GM03348 (cell line): Measurements from ENCODE around the gene APBA1.
"Not testable (repeated sequence)": the region's sequence is repeated elsewhere in the genome, so short reads cannot be mapped to it uniquely, and the experiment has no call there.

Experiments
- DNase-seq: peaks from one replicate; pipeline ENCODE4 v3.0.0; 2012; ENCODE audit warnings: low spot score

Gene APBA1

DNA sequence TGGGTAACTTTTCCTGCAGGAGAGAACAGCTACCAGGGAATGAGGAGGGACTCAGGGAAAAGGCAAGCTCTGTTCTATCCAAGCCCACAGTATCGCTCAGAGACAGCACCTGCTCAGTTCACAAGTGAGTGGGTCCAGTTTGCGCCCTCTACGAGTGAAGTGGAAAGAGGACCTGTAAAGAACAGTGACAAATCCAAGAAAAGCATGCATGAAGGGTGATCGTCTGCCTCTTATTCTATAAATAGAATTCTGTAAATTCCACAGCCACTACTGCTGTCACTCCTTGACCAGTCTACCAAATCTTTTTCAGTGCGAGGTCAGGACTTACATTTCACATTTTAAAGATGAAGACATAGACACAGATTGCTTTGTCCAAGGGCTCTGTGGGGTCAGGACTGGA, 229.7 kb downstream of the APBA1 start:
- no peak for DNase-seq

- not testable (repeated sequence) for DNase-seq
Observed at GRCh38 chr9:69440254-69440955, 231.8 kb downstream of the APBA1 start.

DNA sequence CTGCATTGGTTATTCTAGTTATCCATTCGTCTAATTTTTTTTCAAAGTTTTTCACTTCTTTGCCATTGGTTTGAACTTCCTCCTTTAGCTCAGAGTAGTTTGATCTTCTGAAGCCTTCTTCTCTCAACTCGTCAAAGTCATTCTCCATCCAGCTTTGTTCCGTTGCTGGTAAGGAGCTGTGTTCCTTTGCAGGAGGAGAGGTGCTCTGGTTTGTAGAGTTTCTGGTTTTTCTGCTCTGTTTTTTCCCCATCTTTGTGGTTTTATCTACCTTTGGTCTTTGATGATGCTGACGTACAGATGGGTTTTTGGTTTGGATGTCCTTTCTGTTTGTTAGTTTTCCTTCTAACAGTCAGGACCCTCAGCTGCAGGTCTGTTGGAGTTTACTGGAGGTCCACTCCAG, 232.5 kb downstream of the APBA1 start:
- not testable (repeated sequence) for DNase-seq

- no peak for DNase-seq
Observed at GRCh38 chr9:69433968-69434367, 238.2 kb downstream of the APBA1 start.

DNA sequence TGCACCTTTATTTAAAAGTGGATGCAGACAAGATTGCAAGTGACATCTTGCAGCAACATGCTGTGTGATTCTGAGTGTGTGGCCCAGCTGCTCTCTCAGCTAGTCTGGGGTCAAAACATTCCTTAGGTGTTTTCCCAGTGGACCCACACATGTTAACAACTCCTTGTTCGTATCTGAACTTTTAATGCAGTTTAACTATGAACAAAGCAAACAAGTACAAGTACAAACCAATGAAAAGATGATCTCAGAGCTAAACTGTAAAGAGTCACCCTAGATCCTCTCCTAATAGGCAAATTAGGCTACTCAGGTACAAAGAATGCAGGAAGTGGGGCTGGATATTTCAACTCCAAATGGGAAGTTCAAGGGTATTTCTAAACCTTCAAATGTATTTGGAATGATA, 238.8 kb downstream of the APBA1 start:
- DNase-seq, result peak; percentile 51

DNA sequence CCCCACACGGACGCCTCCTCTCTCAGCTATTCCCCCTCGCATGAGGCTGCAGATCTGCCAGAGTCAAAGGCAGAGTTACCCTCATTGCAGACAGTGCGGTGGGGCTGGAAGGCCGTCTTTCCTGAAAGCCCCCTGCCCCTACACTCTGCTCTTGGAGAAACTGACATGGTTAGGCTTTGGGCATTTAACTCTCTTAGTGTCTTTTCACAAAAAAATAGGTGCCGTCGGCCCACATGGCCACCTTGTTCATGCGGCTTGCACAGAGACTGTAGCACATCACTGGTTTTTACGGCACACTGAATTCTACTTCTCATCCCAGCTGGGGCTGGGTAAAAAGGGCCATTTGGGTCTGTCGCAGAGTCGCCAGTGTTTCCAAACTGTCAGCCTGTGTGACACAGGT, 239.5 kb downstream of the APBA1 start:
- no peak for DNase-seq

GRCh38 chr9:69431777-69432176, 240.4 kb downstream of the APBA1 start:
- DNase-seq, result no peak

GRCh38 chr9:69431203-69431602, 241.0 kb downstream of the APBA1 start:
- DNase-seq, result no peak

GRCh38 chr9:69430206-69430605, 242.0 kb downstream of the APBA1 start:
- no peak for DNase-seq

- no peak for DNase-seq
Observed at GRCh38 chr9:69429281-69429680, 242.9 kb downstream of the APBA1 start.

DNA sequence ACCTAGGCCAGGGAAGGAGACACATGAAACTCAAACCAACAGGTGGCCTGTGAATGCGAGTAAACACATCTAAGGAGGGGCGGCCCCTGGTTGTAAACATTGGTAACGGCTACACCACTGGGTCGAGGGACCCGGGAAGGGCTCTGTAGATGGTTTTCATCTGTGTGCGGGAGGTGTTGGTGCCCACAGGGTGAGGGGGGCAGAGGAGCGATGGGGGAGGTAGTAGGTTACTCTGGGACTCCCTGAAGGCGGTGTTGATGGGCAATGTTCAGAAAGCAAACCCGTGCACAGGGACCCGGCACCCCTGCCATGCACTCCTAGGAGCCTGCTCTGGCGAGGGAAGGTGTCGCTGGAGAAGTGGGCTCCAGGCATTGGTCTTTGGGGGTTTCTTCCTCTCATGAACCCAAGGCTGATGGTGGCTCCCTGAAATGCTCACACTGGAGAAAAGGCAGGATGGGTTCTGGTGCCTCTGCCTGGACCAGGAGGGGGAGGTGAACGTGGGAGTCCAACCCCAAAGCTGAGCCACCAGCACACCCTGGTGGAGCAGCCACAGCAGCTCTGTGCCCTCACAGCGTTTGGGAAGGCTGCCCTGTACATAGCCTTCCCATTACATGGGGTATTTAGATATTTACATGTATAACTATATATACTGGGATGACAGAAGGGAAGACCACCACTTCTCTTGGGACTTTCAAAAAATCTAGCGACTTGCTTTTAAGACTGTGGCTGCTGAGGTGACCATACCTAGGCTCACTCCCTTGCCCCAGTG, 244.0 kb downstream of the APBA1 start:
- no peak for DNase-seq

DNA sequence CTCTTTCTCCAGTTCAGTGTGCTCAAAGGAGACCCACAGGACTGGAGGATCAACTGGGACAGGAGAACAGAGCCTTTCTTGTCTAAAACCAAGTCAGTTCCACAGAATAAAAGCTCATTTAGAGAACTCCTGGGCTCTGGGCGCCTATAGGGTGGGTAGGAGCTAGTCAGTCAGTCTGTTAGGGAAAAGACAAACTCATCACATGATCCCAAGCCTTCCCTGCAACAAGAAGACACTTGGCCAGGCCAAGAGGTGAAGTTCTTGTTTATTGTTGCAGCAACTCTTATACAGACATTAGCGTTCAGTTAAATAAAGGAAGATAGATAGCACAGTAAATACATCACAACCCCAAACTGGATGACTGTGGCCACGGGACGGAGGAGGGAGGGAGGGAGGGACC, 244.9 kb downstream of the APBA1 start:
- no peak for DNase-seq

DNA sequence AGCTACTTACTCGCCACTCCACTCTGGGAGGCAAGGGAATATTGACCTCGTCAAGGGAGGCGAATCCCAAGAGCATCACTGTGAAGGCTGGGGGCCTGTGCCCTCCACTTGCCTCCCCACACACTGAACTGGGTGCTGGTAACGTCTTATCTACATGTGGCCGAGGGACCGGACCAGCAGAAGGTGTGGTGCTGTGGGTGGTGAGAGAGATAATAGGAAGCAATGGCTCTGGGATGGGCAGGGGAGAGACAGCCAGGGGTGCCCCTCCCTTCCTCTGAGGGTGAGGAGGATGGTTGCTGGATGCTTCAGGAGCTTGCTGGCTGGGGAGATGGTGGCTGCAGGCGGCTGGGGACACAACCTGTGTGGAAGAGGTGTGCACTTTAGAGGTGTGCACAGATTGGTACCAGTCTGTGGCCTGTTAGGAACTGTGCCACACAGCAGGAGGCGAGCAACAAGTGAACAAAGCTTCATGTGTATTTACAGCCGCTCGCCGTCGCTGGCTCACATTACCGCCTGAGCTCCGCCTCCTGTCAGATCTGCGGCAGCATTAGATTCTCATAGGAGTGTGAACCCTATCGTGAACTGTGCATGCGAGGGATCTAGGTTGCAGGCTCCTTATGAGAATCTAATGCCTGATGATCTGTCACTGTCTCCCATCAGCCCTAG, 246.9 kb downstream of the APBA1 start:
- no peak for DNase-seq

DNA sequence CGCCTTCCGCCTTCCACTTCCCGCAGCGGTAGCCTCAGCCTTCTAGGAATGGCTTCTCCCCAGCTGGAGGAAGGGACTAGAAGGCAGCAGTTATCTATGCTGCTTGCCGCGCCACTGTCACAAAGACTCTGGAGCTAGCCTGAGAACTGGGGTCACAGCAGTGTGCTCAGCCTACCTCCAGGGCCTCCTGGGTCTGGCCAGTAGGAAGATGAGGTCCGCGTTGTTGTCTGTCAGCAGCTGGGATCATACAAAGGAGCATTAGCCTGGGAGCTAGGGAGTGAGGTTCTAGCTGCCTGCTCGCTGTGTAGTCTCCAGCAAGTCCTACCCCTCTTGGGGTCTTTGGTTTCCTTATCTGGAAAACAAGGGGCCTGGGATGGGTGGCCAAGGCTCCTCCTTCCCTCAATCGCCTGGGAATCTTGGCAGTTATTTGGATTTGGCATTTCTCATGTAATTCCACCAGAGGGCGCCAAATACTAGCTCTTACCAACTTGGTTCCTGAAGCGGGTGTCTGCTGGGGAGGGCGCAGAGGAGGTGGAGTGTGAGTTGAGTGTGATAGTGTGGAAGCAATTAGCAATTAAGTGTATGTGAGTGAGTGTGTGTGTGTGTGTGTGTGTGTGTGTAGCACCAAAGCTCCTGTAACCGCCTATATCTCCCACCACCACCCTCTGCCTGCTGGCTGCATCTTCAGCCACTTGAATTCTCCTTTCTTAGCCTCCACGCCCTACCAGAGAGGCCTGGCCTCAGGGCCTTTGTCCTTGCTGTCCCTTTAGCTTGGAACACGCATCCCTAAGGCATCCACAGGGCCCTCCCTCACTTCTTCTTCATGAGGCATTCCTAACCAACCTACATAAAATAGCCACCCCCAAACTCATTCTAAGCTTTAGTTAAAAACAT, 250.0 kb downstream of the APBA1 start:
- DNase-seq, result peak; percentile 89

DNA sequence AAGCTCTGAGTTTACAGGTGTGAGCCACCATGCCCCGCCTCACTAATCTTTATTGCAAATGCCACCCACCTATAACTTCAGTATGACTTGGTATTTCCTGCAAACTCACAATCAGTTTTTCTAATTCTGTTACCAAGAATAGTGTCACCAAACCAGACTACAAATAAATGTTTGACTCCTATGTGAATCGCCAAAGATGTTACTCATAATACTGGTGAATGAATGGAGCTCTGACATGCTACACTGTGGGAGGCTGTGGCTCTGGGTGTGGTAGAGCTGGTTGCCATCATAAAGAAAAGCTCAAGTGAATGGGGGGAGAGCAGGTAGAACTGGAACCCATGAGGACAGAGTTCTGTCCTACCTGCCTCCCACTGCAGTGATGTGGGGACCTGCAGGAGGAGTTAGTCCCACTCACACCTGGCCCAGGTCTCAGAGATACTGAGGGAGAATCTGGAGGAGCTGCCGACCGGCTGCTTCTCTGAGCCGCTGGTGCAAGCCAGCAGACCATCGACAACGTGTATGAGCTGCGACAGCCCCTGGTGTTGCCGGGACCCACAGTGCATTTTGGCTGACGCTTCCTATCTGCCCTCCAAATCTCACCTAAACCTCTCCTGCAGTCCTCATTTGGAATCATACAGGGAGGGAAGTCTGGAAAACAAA, 251.4 kb downstream of the APBA1 start:
- DNase-seq, result no peak

DNA sequence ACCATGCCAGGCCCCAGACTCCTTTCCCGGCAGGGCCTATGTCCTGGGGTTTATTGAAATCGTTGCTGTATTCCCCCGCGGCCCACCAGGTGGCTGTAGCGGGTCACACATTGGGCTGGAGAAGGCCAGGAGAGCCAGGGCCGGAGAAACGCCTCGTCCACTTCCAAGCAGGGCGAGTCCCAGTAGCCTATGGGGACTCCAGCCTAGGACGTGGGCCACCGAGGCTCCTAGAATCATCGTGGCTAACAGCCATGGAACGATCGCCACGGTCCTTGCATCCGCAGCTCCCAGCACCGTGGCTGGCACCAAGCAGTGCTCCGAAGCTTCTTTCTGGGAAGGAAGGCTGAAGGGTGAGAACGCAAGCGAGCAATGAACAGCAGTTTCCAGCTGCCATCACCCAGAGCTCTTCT, 259.4 kb downstream of the APBA1 start:
- peak; percentile 92 for DNase-seq

- no peak for DNase-seq
Observed at GRCh38 chr9:69411931-69412740, 260.0 kb downstream of the APBA1 start.

GRCh38 chr9:69411246-69411645, 260.9 kb downstream of the APBA1 start:
- DNase-seq, result no peak

GRCh38 chr9:69409936-69410335, 262.2 kb downstream of the APBA1 start:
- not testable (repeated sequence) for DNase-seq

GRCh38 chr9:69400470-69400869, 271.7 kb downstream of the APBA1 start:
- DNase-seq, result no peak
